ENCODE results near the gene BMPR1B. TPM values are rescaled to one million over a fixed set of nuclear protein-coding genes. Genes with fewer than 3 reads are reported as not detected.

Gene BMPR1B
- total RNA-seq, 2 experiments from 2014 or later, result not detected

DNA sequence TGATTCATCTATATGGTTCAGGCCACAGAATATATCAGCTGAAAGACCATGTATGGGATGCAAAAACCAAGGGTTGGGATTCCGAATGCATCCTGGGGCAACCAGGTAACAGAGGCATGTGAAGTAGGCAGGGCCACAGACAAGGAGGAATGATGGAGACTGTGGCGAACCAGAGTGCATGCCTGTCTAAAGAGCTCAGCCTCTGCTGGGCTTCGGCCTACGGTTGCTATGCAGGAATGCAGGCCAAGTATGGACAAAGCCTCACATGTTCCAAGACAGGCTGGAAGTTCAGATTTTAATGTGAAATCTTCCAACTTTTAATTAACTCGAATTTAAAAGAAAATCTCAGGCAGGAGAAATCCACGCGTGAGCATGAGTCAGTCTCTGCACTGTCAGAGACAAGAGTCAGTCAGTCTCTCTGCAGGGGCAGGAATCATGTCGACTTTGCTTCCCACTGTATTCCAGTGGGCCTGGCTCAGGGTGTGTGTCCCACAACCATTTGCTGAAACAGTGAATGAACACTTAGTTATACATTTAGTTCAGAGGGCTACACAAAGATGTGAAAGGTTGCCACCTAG lies 446.6 kb downstream of the BMPR1B start:
- H3K4me1 ChIP-seq (ENCODE audit: insufficient read depth, low read length), result no peaks in the 10 kb centered on the region
- no peak for DNase-seq
- no peak overlapping the region for H3K27ac ChIP-seq (ENCODE audit: low read depth in 1 of 2, low read length in 2 of 2)
- no peak for ATAC-seq (ENCODE audit: poor library complexity)
- Mint-ChIP-seq H3K9me3 (no peaks in the 10 kb centered on the region), H3K36me3 (ENCODE audit: low read depth) (no peaks in the 10 kb centered on the region), H3K4me3 (no peak overlapping the region), H3K4me1 (ENCODE audit: low read depth) (no peaks in the 10 kb centered on the region), H3K27ac (no peak overlapping the region), H3K27me3 (no peaks in the 10 kb centered on the region)
- TF ChIP-seq, protein P1, sequence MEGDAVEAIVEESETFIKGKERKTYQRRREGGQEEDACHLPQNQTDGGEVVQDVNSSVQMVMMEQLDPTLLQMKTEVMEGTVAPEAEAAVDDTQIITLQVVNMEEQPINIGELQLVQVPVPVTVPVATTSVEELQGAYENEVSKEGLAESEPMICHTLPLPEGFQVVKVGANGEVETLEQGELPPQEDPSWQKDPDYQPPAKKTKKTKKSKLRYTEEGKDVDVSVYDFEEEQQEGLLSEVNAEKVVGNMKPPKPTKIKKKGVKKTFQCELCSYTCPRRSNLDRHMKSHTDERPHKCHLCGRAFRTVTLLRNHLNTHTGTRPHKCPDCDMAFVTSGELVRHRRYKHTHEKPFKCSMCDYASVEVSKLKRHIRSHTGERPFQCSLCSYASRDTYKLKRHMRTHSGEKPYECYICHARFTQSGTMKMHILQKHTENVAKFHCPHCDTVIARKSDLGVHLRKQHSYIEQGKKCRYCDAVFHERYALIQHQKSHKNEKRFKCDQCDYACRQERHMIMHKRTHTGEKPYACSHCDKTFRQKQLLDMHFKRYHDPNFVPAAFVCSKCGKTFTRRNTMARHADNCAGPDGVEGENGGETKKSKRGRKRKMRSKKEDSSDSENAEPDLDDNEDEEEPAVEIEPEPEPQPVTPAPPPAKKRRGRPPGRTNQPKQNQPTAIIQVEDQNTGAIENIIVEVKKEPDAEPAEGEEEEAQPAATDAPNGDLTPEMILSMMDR (IDR thresholded peaks at IDR 0.05), result no peak
- no peaks in the 10 kb centered on the region for H3K27me3 ChIP-seq (ENCODE audit: control insufficient read depth in 1 of 2, insufficient read depth in 2 of 2, low read length in 2 of 2)
- H3K4me3 ChIP-seq (ENCODE audit: low read length), result no peak overlapping the region
- no peaks in the 10 kb centered on the region for H3K36me3 ChIP-seq (ENCODE audit: insufficient read depth, low read length)
- no peaks in the 10 kb centered on the region for H3K9me3 ChIP-seq (ENCODE audit: control insufficient read depth in 1 of 2, insufficient read depth in 1 of 2, low read length in 2 of 2)
- POLR2A ChIA-PET, result no interaction called here
- CTCF ChIA-PET, result no interaction called here
- intact Hi-C loops (cut with DNase I, micrococcal nuclease), result no loop called here

DNA sequence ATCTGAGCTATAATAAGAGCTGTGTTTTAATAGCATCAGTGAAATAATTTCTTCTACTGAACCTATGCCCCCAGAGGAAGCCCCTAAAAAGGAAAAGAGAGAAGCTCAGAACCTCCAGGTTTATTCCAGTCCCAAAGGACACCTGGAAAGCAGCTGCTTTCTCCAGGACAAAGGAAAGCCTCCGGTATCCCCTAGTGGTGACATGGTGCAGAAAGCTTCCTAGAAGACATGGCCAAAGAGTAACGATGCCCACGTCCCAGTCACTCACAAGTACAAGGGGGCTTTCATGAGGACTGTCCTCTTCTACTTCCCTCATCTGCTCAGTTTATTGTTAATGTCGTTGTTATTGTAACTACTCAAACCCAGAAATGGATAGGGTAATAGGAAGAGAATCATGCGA lies 447.1 kb downstream of the BMPR1B start:
- Histone ChIP-seq H3K4me1 (ENCODE audit: insufficient read depth, low read length) (no peaks in the 10 kb centered on the region), H3K27ac (ENCODE audit: low read depth in 1 of 2, low read length in 2 of 2) (no peak overlapping the region), H3K36me3 (ENCODE audit: insufficient read depth, low read length) (no peaks in the 10 kb centered on the region), H3K9me3 (ENCODE audit: control insufficient read depth in 1 of 2, insufficient read depth in 1 of 2, low read length in 2 of 2) (no peaks in the 10 kb centered on the region), H3K27me3 (ENCODE audit: control insufficient read depth in 1 of 2, insufficient read depth in 2 of 2, low read length in 2 of 2) (no peaks in the 10 kb centered on the region), H3K4me3 (ENCODE audit: low read length) (no peak overlapping the region)
- H3K4me3 Mint-ChIP-seq, result no peak overlapping the region
- H3K27me3 Mint-ChIP-seq, result no peaks in the 10 kb centered on the region
- POLR2A ChIA-PET, result no interaction called here
- no peaks in the 10 kb centered on the region for H3K9me3 Mint-ChIP-seq
- H3K27ac Mint-ChIP-seq, result no peak overlapping the region
- intact Hi-C loops (cut with DNase I, micrococcal nuclease), result no loop called here
- no peak for ATAC-seq (ENCODE audit: poor library complexity)
- H3K4me1 Mint-ChIP-seq (ENCODE audit: low read depth), result no peaks in the 10 kb centered on the region
- TF ChIP-seq, protein P1 (IDR thresholded peaks at IDR 0.05), result no peak
- no peaks in the 10 kb centered on the region for H3K36me3 Mint-ChIP-seq (ENCODE audit: low read depth)
- DNase-seq, result no peak
- CTCF ChIA-PET, result interaction anchor here (0.6 kb wide), 1 partner anchor 16 kb away, joined by 3 read pairs; no protein-coding TSS in a partner anchor
